ENCODE results near the gene KCND1.
A peak's percentile ranks its signal among the peaks of the same experiment; 100 is the strongest.

The KCND1 gene

DNA sequence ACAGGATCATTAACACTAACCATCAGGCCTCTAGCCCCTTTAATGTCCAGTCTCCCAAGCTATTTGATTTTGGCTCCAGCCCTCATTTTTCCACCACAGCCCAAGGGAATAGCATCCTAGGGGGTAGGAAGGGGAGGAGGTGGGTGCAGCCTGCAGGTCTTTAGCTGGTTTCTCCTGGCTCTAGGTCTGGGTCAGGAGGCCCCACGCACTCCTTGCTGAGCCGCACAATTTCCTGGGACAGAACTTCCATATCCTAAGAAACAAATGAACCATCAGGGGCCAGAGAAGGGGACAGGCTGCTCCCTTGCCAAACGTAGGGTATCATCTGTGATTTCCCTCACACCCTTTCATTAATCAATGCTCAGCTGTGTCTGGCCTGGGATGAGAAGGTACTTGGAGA lies 2.4 kb upstream of the KCND1 start:
- TF ChIP-seq, protein P1, sequence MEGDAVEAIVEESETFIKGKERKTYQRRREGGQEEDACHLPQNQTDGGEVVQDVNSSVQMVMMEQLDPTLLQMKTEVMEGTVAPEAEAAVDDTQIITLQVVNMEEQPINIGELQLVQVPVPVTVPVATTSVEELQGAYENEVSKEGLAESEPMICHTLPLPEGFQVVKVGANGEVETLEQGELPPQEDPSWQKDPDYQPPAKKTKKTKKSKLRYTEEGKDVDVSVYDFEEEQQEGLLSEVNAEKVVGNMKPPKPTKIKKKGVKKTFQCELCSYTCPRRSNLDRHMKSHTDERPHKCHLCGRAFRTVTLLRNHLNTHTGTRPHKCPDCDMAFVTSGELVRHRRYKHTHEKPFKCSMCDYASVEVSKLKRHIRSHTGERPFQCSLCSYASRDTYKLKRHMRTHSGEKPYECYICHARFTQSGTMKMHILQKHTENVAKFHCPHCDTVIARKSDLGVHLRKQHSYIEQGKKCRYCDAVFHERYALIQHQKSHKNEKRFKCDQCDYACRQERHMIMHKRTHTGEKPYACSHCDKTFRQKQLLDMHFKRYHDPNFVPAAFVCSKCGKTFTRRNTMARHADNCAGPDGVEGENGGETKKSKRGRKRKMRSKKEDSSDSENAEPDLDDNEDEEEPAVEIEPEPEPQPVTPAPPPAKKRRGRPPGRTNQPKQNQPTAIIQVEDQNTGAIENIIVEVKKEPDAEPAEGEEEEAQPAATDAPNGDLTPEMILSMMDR (conservative IDR thresholded peaks at IDR 0.05; ENCODE audit: low read depth, low read length), result no peak
- Histone ChIP-seq H3K27ac (no peak overlapping the region), H4K20me1 (ENCODE audit: insufficient read depth) (no peaks in the 10 kb centered on the region), H3K4me2 (no peak overlapping the region), H3K79me2 (ENCODE audit: insufficient read depth, low read depth) (no peaks in the 10 kb centered on the region), H3K27me3 (ENCODE audit: insufficient read depth, low read depth) (no peaks in the 10 kb centered on the region), H3K9ac (no peak overlapping the region), H2AFZ (ENCODE audit: low read depth) (no peak overlapping the region), H3K4me3 (IDR thresholded peaks at IDR 0.05; ENCODE audit: insufficient read depth, low read depth, low read length) (no peak overlapping the region), H3K36me3 (ENCODE audit: insufficient read depth) (no peaks in the 10 kb centered on the region), H3K4me1 (ENCODE audit: low read depth, poor library complexity, severe bottlenecking) (no peaks in the 10 kb centered on the region)

DNA sequence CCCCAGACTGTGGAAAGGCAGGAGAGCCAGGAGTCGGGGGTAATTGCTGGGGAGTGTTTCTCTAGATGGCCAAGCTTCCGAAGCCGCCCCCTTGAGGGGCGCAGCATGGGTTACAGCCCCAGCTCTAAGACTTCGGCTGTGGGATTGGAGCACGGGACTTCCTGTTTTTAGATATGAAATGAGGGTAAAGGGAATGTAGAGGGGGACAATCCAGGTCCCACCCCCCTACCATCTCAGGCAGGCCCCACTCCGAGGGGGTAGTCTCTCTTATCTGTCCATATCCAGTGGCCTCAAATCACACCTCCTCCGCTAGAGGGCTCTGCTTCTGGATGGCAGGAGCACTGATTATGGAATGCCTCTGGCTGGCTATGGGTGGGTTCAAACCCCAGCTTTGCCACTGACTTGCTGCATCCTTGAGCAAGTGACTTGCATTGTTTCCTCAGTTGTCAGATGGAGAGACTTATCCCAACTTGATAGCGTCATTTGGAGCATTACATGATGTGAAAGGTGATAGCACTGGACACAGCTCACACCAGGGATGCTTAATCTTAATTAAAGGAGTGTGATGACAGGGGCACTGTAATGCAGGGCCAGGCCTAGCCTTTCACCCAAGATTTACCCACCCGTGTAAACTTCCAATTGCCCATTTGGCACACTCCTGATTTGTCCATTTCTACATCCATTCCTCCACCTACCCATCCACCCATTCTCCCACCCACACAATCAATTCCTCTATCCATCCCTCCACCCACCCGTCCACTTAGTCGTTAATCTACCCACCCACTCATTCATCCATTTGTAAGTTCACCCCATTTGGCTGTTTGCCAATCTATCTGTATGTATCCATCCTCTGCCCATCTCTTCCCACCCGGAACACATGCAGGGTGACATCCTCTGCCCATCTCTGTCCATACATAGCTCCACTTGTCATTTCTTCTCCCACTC lies 848 bp upstream of the KCND1 start:
- no peak overlapping the region for H3K9ac ChIP-seq
- TF ChIP-seq, protein P1 (conservative IDR thresholded peaks at IDR 0.05; ENCODE audit: low read depth, low read length), result peak; percentile 61
- H3K27me3 ChIP-seq (ENCODE audit: insufficient read depth, low read depth), result no peaks in the 10 kb centered on the region
- no peaks in the 10 kb centered on the region for H3K79me2 ChIP-seq (ENCODE audit: insufficient read depth, low read depth)
- no peaks in the 10 kb centered on the region for H3K36me3 ChIP-seq (ENCODE audit: insufficient read depth)
- no peak overlapping the region for H3K27ac ChIP-seq
- H2AFZ ChIP-seq (ENCODE audit: low read depth), result no peak overlapping the region
- H3K4me2 ChIP-seq, result no peak overlapping the region
- H4K20me1 ChIP-seq (ENCODE audit: insufficient read depth), result no peaks in the 10 kb centered on the region
- no peaks in the 10 kb centered on the region for H3K4me1 ChIP-seq (ENCODE audit: low read depth, poor library complexity, severe bottlenecking)
- H3K4me3 ChIP-seq (IDR thresholded peaks at IDR 0.05; ENCODE audit: insufficient read depth, low read depth, low read length), result no peak overlapping the region

GRCh38 chrX:48969471-48969870 lies 2.2 kb downstream of the KCND1 start:
- H3K4me3 ChIP-seq (IDR thresholded peaks at IDR 0.05; ENCODE audit: insufficient read depth, low read depth, low read length), result no peak overlapping the region
- no peaks in the 10 kb centered on the region for H3K4me1 ChIP-seq (ENCODE audit: low read depth, poor library complexity, severe bottlenecking)
- no peak overlapping the region for H3K4me2 ChIP-seq
- no peaks in the 10 kb centered on the region for H4K20me1 ChIP-seq (ENCODE audit: insufficient read depth)
- H3K9ac ChIP-seq, result no peak overlapping the region
- TF ChIP-seq, protein P1 (conservative IDR thresholded peaks at IDR 0.05; ENCODE audit: low read depth, low read length), result no peak
- no peaks in the 10 kb centered on the region for H3K79me2 ChIP-seq (ENCODE audit: insufficient read depth, low read depth)
- H3K27ac ChIP-seq, result no peak overlapping the region
- no peaks in the 10 kb centered on the region for H3K36me3 ChIP-seq (ENCODE audit: insufficient read depth)
- no peaks in the 10 kb centered on the region for H3K27me3 ChIP-seq (ENCODE audit: insufficient read depth, low read depth)
- no peak overlapping the region for H2AFZ ChIP-seq (ENCODE audit: low read depth)

GRCh38 chrX:48968377-48968776 lies 3.3 kb downstream of the KCND1 start:
- no peaks in the 10 kb centered on the region for H3K79me2 ChIP-seq (ENCODE audit: insufficient read depth, low read depth)
- no peaks in the 10 kb centered on the region for H4K20me1 ChIP-seq (ENCODE audit: insufficient read depth)
- H3K4me2 ChIP-seq, result no peak overlapping the region
- H3K27me3 ChIP-seq (ENCODE audit: insufficient read depth, low read depth), result no peaks in the 10 kb centered on the region
- H3K4me1 ChIP-seq (ENCODE audit: low read depth, poor library complexity, severe bottlenecking), result no peaks in the 10 kb centered on the region
- TF ChIP-seq, protein P1 (conservative IDR thresholded peaks at IDR 0.05; ENCODE audit: low read depth, low read length), result no peak
- no peak overlapping the region for H2AFZ ChIP-seq (ENCODE audit: low read depth)
- H3K9ac ChIP-seq, result no peak overlapping the region
- no peak overlapping the region for H3K27ac ChIP-seq
- no peak overlapping the region for H3K4me3 ChIP-seq (IDR thresholded peaks at IDR 0.05; ENCODE audit: insufficient read depth, low read depth, low read length)
- no peaks in the 10 kb centered on the region for H3K36me3 ChIP-seq (ENCODE audit: insufficient read depth)
